ENCODE measurements around the gene INTS6.

The INTS6 gene

DNA sequence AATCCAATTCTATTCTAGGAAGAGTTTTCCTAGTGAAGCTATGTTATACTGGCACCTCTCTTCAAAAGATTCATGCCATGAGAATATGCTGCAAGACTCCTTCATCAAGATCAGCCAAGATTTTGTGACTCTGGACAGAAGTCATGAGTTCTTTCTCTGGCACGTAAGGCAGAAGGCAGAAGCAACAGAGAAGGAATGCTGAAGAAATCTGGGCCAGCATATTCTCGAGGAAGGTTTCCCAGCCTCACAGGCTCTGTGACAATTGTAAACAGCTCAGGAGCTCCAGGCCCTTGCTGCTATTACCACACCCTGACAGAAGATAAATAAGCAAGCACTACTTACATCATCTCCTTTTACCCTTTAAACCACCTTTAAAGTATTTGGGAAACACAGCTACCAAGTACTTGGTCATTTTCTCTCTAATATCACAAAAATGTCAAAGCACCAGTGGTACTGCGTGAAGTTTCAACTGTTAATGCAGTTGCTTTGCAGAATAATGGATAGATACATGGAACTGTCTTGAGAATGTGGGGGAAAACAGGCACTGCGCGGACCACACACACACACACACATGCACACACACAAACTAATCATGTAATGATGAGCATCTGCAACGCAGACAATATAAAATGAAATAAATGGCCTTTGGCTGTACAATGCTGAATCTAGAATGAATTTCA is 55.4 kb downstream of the INTS6 start:
- no peak for DNase-seq

GRCh38 chr13:51396352-51396751 is 56.5 kb downstream of the INTS6 start:
- no peak for DNase-seq

DNA sequence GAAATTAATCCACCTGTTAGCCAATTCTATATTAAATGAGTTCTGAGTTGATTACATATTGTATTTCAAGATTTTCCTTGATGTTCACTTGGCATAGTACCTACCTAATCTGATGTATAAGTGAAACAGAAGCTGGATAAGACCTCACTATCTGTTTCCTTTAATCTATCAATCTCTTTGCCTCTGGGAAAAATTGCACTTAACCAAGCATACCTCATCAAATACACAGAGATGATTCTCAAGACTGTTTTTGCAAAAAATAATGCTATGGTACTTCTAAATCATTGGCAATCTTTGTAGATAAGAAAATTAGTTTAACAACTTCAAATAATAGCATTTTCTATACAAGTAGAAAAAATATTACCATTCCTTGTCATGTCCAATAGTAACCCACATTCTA is 58.1 kb downstream of the INTS6 start:
- no peak for DNase-seq

DNA sequence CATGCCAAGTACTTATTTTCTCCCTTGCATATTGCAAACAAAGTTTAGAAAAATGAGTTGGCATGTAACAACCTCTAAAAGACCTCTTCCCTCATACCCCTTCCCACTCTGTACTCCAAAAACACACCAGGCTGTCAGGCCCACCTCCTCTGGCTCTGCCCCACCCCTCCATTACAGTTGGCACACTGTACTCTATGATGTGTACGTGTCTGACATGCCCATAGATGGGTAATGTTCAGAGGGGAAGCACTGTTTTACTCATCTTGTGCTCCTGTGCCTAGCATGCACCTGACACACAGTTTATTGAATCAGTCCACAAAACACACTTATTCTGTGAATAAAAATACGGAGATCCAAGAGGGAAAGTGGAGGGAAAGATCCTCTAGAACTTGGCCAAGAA is 67.7 kb downstream of the INTS6 start:
- DNase-seq, result no peak

GRCh38 chr13:51380269-51380668 is 72.6 kb downstream of the INTS6 start:
- DNase-seq, result no peak

DNA sequence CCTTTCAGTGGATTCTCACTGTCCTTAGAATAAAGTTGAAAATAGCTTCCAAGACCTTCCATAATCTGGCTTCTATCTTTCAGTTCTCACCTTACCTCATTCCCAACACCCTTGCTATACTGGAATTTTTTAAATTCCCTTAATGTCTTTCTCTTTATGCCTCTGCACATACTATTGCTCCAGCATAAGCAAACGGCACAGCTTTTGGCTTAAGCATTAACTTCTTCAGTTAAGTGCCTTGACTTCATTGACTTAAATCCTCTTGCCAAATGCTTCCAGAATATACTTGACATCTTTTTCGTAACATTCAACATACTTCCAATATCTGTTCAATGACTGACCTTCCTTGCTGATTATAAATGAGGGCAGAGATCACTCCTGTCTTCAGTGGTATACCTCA is 79.4 kb downstream of the INTS6 start:
- DNase-seq, result no peak

DNA sequence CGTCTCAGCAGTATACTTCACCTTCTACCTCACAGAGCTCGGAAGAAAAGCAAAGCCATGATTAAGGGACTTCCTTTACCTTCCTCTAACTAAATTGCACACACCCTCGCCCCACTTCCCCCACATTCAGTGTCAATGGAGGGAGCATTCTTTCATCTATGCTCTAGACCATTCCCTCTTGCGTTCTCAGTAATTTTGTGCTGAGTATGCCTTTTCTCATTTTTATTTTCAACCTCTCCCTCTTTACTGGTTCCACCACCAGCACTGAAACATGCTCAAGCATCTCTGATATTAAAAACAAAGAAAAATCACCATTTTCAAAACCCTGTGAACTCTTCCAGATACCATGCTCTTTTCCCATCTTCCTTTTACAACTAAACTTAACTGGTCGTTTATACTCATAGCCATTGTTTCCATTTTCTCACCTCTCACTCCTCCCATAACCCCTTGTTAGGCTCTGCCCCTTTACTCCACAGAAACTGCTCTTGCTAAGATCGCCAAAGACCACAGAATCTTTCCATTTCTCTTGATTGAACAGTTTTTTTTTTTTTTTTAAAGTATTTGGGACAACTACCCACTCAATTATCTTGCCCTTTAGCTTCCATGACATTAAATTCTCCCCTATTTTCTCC is 81.0 kb downstream of the INTS6 start:
- no peak for DNase-seq

GRCh38 chr13:51370811-51371210 is 82.0 kb downstream of the INTS6 start:
- no peak for DNase-seq

DNA sequence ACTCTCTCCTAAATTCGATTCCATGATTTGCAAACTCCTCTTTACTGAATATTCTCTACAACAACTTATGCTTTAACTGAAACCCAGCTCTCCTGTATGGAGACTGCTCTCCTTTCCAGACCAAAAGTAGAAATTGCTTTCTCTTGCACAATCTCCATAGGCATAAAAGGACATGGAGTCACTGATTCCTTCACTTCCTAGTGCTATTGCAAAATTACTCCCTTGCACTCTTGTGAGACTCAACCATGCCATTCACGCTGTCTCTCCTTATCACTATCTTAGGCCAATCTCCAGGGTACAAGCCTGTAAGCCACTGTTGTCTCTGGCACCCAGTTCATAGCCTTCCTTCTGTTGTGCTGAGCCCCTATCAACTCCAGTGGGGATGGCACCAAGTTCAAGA is 82.7 kb downstream of the INTS6 start:
- DNase-seq, result no peak

GRCh38 chr13:51364404-51365008 is 88.3 kb downstream of the INTS6 start:
- DNase-seq, result no peak

GRCh38 chr13:51363625-51364024 is 89.2 kb downstream of the INTS6 start:
- DNase-seq, result no peak

DNA sequence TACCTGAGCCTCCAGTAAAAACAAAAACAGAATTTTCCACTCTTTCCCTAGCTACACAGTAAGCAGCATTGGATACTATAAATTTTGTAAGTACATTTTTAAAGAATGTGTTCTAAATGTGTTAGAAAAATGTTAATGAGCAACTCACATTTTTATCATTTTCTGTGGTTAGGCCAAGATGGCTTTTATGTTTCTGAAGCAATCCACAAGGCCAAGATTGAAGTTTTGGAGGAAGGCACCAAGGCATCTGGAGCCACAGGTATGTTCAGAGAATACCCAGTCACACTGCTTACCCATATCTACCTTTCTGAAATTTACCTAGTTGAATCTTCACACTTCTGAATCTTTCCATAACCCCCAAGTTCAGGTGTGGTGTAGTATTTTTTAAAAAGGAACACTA is 91.7 kb downstream of the INTS6 start:
- DNase-seq, result no peak

DNA sequence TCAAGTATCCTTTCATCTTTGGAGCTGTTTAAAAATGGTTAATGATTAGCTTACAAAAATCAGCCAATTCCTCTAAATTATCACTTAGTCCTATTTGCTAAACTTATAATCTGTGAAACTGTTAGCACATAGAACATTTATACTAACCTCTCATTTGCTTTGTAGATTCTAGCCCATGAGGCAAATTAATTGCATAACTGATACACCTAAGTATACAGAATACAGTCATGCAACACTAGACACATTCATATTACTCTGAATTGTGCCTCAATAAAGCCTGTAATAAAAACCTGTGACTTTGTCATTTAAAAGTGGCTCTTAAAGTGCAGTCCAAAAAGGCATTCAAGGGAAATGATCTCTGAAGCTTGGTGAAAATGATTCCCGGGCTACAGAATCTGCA is 92.3 kb downstream of the INTS6 start:
- DNase-seq, result no peak

- DNase-seq, result no peak
Observed at GRCh38 chr13:51359352-51359751, 93.5 kb downstream of the INTS6 start.

DNA sequence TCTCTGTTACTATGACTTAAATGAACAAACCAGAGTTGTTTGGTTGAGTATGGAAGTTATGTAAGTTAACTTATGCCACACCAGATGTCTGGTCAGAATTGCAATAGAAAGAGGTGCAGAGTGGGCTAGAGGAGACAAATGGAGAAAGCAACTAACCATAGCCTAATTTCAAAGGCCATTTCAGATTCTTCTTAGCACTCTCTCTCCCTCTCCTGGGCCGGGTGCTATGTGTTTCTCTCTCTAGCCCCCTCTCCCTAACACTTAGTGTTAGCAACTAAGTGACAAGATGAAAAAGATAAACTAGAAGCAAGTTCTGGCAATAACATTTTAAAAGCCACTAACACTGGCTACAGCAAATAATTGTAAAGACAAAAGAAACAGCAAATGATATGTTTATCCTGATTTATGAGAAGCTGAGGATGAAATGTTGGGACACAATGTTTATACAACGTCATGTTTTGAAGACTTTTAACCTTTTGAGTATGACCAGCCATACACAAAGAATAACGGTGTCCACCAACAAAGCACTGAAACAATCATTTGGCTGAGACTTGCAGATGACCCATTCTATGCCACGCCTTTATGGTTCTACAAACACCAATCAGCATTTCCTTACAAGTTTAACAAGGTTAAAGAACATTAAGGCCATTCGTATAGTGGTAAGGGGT is 94.8 kb downstream of the INTS6 start:
- DNase-seq, result no peak

DNA sequence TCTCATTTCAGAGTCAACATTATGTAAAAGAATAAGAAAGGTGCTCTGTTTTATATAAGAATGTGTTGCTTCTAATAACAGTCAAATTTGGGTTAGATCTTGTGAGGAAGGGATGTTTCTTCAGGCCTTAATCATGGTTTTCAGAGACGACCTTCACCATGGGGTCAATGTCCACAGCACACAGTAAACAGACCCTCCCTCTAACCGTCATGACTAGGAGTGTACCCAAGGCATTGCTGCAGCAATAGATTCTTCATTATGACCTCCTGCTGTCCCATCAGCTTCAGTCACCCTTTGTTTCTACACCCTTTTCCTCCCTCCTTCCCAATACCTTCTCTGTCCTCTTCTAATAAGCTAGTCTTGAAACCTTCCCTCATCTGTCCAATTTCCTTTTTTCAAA is 97.6 kb downstream of the INTS6 start:
- DNase-seq, result no peak

DNA sequence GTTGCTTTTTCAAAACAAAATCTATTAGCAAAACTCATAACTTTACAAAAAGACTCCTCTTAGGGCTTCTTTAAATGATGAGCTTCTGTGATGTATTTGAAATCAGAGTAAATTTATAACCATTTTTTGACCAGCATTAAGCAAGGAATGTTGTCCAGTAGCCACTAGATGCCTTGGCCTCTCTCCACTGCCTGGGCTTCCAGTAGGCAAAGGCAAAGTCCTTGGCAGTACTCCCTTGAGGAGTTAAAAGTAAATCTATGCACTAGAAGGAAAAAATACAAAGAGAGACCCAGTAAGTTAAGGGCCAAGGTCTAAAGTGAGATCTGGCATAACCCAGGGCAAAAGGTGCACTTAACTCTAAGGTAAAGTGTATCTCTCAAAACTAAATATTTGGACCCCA is 103.8 kb downstream of the INTS6 start:
- no peak for DNase-seq

DNA sequence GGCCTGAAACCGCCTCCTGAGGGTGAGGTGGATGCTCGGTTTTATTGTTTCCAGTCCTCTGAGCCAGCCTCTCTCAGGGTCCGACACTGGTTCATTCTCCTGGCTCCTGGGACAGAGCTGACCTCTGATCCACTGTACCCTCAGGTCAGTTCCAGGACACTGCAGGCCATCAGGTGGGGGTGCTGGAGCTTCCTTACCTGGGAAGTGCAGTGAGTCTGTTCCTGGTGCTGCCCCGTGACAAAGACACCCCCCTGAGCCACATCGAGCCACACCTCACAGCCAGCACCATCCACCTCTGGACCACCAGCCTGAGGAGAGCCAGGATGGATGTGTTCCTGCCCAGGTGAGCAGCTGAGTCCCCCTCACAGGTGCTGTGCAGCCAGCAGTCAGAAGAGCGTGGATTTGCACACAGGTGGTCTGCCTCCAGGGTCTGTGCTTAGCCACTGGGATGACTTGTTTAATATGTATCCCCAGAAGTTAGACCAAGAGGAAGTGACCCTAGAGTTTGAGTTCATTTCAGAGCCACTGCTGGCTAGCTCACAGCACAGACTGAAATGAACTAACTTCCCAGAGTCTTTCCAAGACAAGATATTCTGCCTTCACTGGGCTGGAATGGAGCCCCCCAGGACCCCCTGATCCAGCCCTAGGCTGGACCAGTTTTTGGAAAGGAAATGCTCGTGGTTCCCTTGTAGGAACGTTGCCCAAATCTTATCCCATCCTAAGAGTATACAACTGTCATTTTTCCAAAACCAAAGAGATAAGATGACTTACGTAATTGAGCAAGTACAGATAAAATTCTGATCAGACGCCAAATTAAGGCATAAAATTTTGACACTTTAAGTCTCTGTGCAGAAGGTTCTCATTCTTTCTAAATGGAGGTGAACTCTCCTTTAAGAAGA is 104.5 kb downstream of the INTS6 start:
- DNase-seq, result no peak

DNA sequence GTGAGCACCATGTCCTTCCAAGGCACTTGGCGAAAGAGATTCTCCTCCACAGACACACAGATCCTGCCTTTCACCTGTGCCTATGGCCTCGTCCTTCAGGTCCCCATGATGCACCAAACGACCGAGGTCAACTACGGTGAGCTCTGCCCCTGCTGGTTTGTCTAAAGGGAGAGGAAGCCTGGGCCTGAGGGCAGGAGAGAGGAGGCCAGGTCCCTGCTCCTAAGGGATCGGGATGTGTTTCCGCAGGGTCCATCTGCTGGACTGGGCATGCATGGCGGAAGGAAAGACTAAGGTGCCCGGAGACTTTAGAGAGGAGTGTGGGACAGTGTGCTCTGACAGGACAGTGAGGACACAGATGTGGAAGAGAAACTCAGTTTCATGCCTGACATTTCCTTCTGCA is 105.7 kb downstream of the INTS6 start:
- DNase-seq, result no peak

- no peak for DNase-seq
Observed at GRCh38 chr13:51346397-51346796, 106.4 kb downstream of the INTS6 start.

- DNase-seq, result no peak
Observed at GRCh38 chr13:51343475-51343874, 109.4 kb downstream of the INTS6 start.

GRCh38 chr13:51342706-51343105 is 110.1 kb downstream of the INTS6 start:
- DNase-seq, result no peak

DNA sequence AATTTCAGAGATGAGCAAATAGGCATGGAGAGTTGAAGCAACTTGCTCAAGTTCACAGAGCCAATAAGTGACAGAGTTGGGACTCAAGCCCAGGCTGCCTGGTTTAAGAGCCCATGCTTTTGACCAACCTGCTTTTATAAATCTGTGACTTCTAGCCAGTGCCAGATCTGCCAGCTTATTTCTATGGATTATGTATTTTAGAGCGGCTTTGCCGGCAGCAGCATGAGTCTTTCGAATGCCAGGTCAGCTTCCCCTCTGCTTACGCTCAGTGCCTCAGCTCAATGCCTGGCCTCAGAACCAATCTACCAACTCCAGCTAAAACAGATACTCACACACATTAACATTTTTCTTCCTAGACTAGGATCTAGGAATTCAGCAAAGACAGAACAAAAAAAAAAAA is 111.0 kb downstream of the INTS6 start:
- DNase-seq, result no peak

Data from activated naive CD4-positive, alpha-beta T cell treated with anti-CD3 and anti-CD28 coated beads, Interleukin-2, amount 50 U/mL, for 16 hours (primary cell).